ENCODE data around the gene OR2A14. TPM values are rescaled to one million over a fixed set of nuclear protein-coding genes. Genes with fewer than 3 reads are reported as not detected.

OR2A14 gene
- total and polyA plus RNA-seq, 2 of the 13 experiments (the other 11 are each of a cell fraction or from before 2014, with no cell fraction given): not detected

GRCh38 chr7:144105211-144105610 lies 17.8 kb upstream of the OR2A14 start:
- ChIA-PET POLR2A (no interaction called here), CTCF (ENCODE audit: low intra/inter-chr PET ratio, low total read pairs) (no interaction called here)
- no peak overlapping the region for H3K4me2 ChIP-seq (ENCODE audit: low read depth, low read length)
- no TSS peak for BruUV-seq (replicated peaks)
- no peaks in the 10 kb centered on the region for H3K9me3 ChIP-seq (ENCODE audit: low read length)
- no peaks in the 10 kb centered on the region for H3K79me2 ChIP-seq (ENCODE audit: insufficient read depth, low read length)
- no peak for ATAC-seq
- no peaks in the 10 kb centered on the region for H3K36me3 ChIP-seq (replicated peaks in 1 of 2; ENCODE audit: control insufficient read depth in 1 of 2, insufficient read depth in 2 of 2, low read length in 2 of 2)
- no peak for DNase-seq (ENCODE audit: low spot score)
- TF ChIP-seq ADNP (CRISPR knock-in tag; IDR thresholded peaks at IDR 0.05) (no peak), GABPA (IDR thresholded peaks at IDR 0.05; ENCODE audit: low read depth, low read length) (no peak), GABPA (CRISPR knock-in tag; IDR thresholded peaks at IDR 0.05; ENCODE audit: low read depth) (no peak), SMARCE1 (IDR thresholded peaks at IDR 0.05; ENCODE audit: borderline replicate concordance) (no peak), RNF219 (CRISPR knock-in tag; IDR thresholded peaks at IDR 0.05) (no peak), SNRNP70 (IDR thresholded peaks at IDR 0.05; ENCODE audit: low read depth, low read length) (no peak), GTF2F1 (IDR thresholded peaks at IDR 0.05; ENCODE audit: low read length) (no peak), ZNF761 (CRISPR knock-in tag; conservative IDR thresholded peaks at IDR 0.05) (no peak)
- TF ChIP-seq, protein P1, sequence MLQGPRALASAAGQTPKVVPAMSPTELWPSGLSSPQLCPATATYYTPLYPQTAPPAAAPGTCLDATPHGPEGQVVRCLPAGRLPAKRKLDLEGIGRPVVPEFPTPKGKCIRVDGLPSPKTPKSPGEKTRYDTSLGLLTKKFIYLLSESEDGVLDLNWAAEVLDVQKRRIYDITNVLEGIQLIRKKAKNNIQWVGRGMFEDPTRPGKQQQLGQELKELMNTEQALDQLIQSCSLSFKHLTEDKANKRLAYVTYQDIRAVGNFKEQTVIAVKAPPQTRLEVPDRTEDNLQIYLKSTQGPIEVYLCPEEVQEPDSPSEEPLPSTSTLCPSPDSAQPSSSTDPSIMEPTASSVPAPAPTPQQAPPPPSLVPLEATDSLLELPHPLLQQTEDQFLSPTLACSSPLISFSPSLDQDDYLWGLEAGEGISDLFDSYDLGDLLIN (CRISPR knock-in tag; IDR thresholded peaks at IDR 0.05; ENCODE audit: borderline replicate concordance): no peak
- no peaks in the 10 kb centered on the region for H4K20me1 ChIP-seq (ENCODE audit: insufficient read depth, low read length)
- no peak for FAIRE-seq
- H3K9ac ChIP-seq (ENCODE audit: insufficient read depth, low read depth, low read length): no peak overlapping the region
- no peaks in the 10 kb centered on the region for H3K4me1 ChIP-seq (ENCODE audit: insufficient read depth, low read length)
- no peak overlapping the region for H3K4me3 ChIP-seq (replicated peaks in 1 of 3; ENCODE audit: insufficient read depth in 1 of 3, low read depth in 2 of 3, low read length in 3 of 3)
- no peak overlapping the region for H2AFZ ChIP-seq (ENCODE audit: low read length)
- no peak overlapping the region for H3K27ac ChIP-seq (ENCODE audit: extremely low read length, insufficient read depth, low read length)
- intact Hi-C loops (cut with micrococcal nuclease; ENCODE audit: unreplicated experiment): no loop called here
- no peaks in the 10 kb centered on the region for H3K27me3 ChIP-seq (ENCODE audit: control insufficient read depth in 1 of 2, insufficient read depth in 2 of 2, low read length in 2 of 2)
- in situ Hi-C loops (cut with HindIII; ENCODE audit: extremely low pct_ligation_motif_present, low pct_unique_long_range_greater_than_20kb): no loop called here

Measured in HepG2 (cell line).